ENCODE results near the gene CACNA1F. TPM values are rescaled to one million over a fixed set of nuclear protein-coding genes. Genes with fewer than 3 reads are reported as not detected.

CACNA1F gene
- total and polyA plus RNA-seq, 9 of the 15 experiments (the other 6 are each of a cell fraction or from before 2014, with no cell fraction given) = under 0.01 to 0.41 (median 0.03) TPM; not detected in 3

GRCh38 chrX:49199906-49200771 lies 33.0 kb downstream of the CACNA1F start, which contains the start of gene SYP (continued):
- peak; percentile 85; the same call in 1 of the 2 replicates for TF ChIP-seq ETS1 (conservative IDR thresholded peaks at IDR 0.05; ENCODE audit: control insufficient read depth, low read depth, low read length)
- TF ChIP-seq ZNF212 (CRISPR knock-in tag; IDR thresholded peaks at IDR 0.05) = no peak
- TF ChIP-seq FOXM1 (IDR thresholded peaks at IDR 0.05; ENCODE audit: low read depth) = no peak
- TF ChIP-seq FOXM1 (CRISPR knock-in tag; IDR thresholded peaks at IDR 0.05; ENCODE audit: low read depth) = peak; percentile 83; the same call in 1 of the 2 replicates
- TF ChIP-seq MCM7 (IDR thresholded peaks at IDR 0.05) = no peak
- no peak for TF ChIP-seq SNIP1 (IDR thresholded peaks at IDR 0.05; ENCODE audit: low read depth)
- peak; percentile 85 for TF ChIP-seq RBFOX2 (IDR thresholded peaks at IDR 0.05; ENCODE audit: low read depth, low read length)
- TF ChIP-seq ELF2 (CRISPR knock-in tag; IDR thresholded peaks at IDR 0.05) = no peak
- no peak for TF ChIP-seq CAMTA2 (CRISPR knock-in tag; conservative IDR thresholded peaks at IDR 0.05)
- TF ChIP-seq DMBX1 (CRISPR knock-in tag; IDR thresholded peaks at IDR 0.05; ENCODE audit: borderline replicate concordance) = peak; percentile 84
- TF ChIP-seq HDAC1 (IDR thresholded peaks at IDR 0.05) = peak in 1 of 2 experiments; percentile 76; a peak in 2 of 4 replicates
- TF ChIP-seq PCBP2 (IDR thresholded peaks at IDR 0.05; ENCODE audit: low read depth, low read length, poor library complexity, severe bottlenecking) = no peak
- TF ChIP-seq ARHGAP35 (IDR thresholded peaks at IDR 0.05; ENCODE audit: partially characterized antibody) = no peak
- TF ChIP-seq FOSL1 (tag; conservative IDR thresholded peaks at IDR 0.05) = 0 out of 2 replicates have a peak, but pooled peaks have one; percentile 31
- TF ChIP-seq POLR3A (IDR thresholded peaks at IDR 0.05; ENCODE audit: borderline replicate concordance, extremely low read depth, insufficient read depth, insufficient read length) = no peak
- TF ChIP-seq RAD51 (IDR thresholded peaks at IDR 0.05; ENCODE audit: borderline replicate concordance, low read depth) = no peak
- TF ChIP-seq NR3C1 (CRISPR knock-in tag; IDR thresholded peaks at IDR 0.05) = peak; percentile 76; the same call in 1 of the 2 replicates
- no peak for TF ChIP-seq ZNF707 (CRISPR knock-in tag; conservative IDR thresholded peaks at IDR 0.05)
- TF ChIP-seq TGIF2 (CRISPR knock-in tag; IDR thresholded peaks at IDR 0.05) = no peak; the same call in 1 of the 2 replicates
- peak; percentile 88 for TF ChIP-seq SP1 (CRISPR knock-in tag; IDR thresholded peaks at IDR 0.05)
- peak; percentile 79 to 98 for TF ChIP-seq MAZ (CRISPR knock-in tag; conservative IDR thresholded peaks at IDR 0.05 in 1 of 2, IDR thresholded peaks at IDR 0.05 in 1 of 2)
- no peak for TF ChIP-seq SP2 (IDR thresholded peaks at IDR 0.05; ENCODE audit: extremely low read depth, low read depth, low read length, poor library complexity, severe bottlenecking)
- TF ChIP-seq GTF2F1 (IDR thresholded peaks at IDR 0.05; ENCODE audit: low read depth, low read length) = no peak
- TF ChIP-seq ATF6 (CRISPR knock-in tag; IDR thresholded peaks at IDR 0.05) = peak; percentile 82; the same call in 1 of the 2 replicates
- TF ChIP-seq EP400 (IDR thresholded peaks at IDR 0.05) = peak; percentile 50; the same call in 1 of the 2 replicates
- TF ChIP-seq ZNF76 (CRISPR knock-in tag; IDR thresholded peaks at IDR 0.05; ENCODE audit: borderline replicate concordance) = 0 out of 2 replicates have a peak, but pooled peaks have one; percentile 37
